Keratinocyte (primary cell): ENCODE measurements around the gene ATP1A2.

Experiments
- CTCF ChIP-seq, 3 experiments: IDR thresholded peaks in 1 of 3; conservative IDR thresholded peaks in 1 of 3; optimal IDR thresholded peaks in 1 of 3; 2 replicates in 2 of 3; 3 replicates in 1 of 3; pipeline versions ENCODE3 to v1.5.1; 2011; ENCODE audit warnings: low read length in 3 of 3, mild to moderate bottlenecking in 3 of 3, moderate library complexity in 2 of 3, control low read depth in 1 of 3, inconsistent platforms in 1 of 3; ENCODE audit not compliant: insufficient read depth in 2 of 3; ENCODE audit errors: extremely low read depth in 1 of 3
- EZH2 ChIP-seq: IDR thresholded peaks from one replicate; pipeline ENCODE4 v1.6.1; 2012; ENCODE audit warnings: inconsistent platforms, mild to moderate bottlenecking, low read length, moderate library complexity

- TF ChIP-seq EZH2 (no peak), CTCF (optimal IDR thresholded peaks at IDR 0.05 in 1 of 3, IDR thresholded peaks at IDR 0.05 in 1 of 3, conservative IDR thresholded peaks at IDR 0.05 in 1 of 3; ENCODE audit: extremely low read depth in 1 of 3, insufficient read depth in 2 of 3, low read length in 3 of 3) (peak; percentile 73 to 97 (median 93))
Measured at GRCh38 chr1:160083968-160084770, 31.4 kb upstream of the ATP1A2 start.
